BJ (cell line): Measurements from ENCODE around the gene ZSCAN12. TPM values are rescaled to one million over a fixed set of nuclear protein-coding genes. Genes with fewer than 3 reads are reported as not detected.

Source experiments
- CTCF ChIA-PET: fragments of 350-600 bp; formaldehyde crosslinking; extraction: SDS; loops from one replicate; lab custom pipeline; 2021; ENCODE audit warnings: antibody characterized with exemption, inconsistent platforms; lab: Yijun Ruan, JAX
- POLR2A ChIA-PET: fragments of 300-600 bp; sonication (Branson Sonifier 250); formaldehyde crosslinking; extraction: SDS; loops from one replicate; lab custom pipeline; 2021; ENCODE audit warnings: antibody characterized with exemption; lab: Charles Lee
- DNase-seq: peaks from one replicate; pipeline ENCODE4 v3.0.0-alpha.2; 2011; ENCODE audit warnings: low read depth
- H3K27me3 ChIP-seq: 2 replicates; pipeline ENCODE4 v1.6.0; 2011; ENCODE audit warnings: low read length; ENCODE audit not compliant: control insufficient read depth, insufficient read depth
- H3K36me3 ChIP-seq: 2 replicates; pipeline ENCODE4 v1.5.1; 2011; ENCODE audit warnings: low read length; ENCODE audit not compliant: control insufficient read depth, insufficient read depth
- H3K4me3 ChIP-seq: 2 replicates; pipeline ENCODE4 v1.5.1; 2011; ENCODE audit warnings: low read depth, mild to moderate bottlenecking, control low read depth, low read length
- CTCF ChIP-seq: IDR thresholded peaks from 2 replicates; pipeline ENCODE4 v1.5.1; 2011; ENCODE audit warnings: low read depth, mild to moderate bottlenecking, control low read depth, inconsistent platforms, low read length, moderate library complexity; ENCODE audit not compliant: insufficient read depth
- polyA plus RNA-seq: library from polyadenylated mRNA; depleted of rRNA; stranded (reverse); fragments of >200 nt; gene quantifications from 2 replicates; pipeline ENCODE4 v1.2.3, GENCODE V29; 2011; rRNA removed
- small RNA-seq: library from RNA; depleted of rRNA; stranded (forward); fragments of <200 nt; gene quantifications from one replicate; pipeline ENCODE3, GENCODE V24; 2012; ENCODE audit warnings: low replicate concordance, low read depth; ENCODE audit not compliant: insufficient read length

Gene ZSCAN12
- polyA plus RNA-seq, 1 experiment: 2.2 TPM

GRCh38 chr6:28333047-28333446 lies 66.5 kb downstream of the ZSCAN12 start:
- DNase-seq: no peak
- H3K36me3 ChIP-seq: no peaks in the 10 kb centered on the region
- no peak overlapping the region for H3K4me3 ChIP-seq
- no peak for TF ChIP-seq CTCF
- ChIA-PET POLR2A (interaction anchor here (0.6 kb wide), 1 partner anchor 36 kb away, joined by 4 read pairs; no protein-coding TSS in a partner anchor), CTCF (no interaction called here)
- H3K27me3 ChIP-seq: no peaks in the 10 kb centered on the region

- no peak for TF ChIP-seq CTCF
- DNase-seq: no peak
- CTCF ChIA-PET: no interaction called here
- H3K4me3 ChIP-seq: no peak overlapping the region
- POLR2A ChIA-PET: no interaction called here
- H3K27me3 ChIP-seq: no peaks in the 10 kb centered on the region
- H3K36me3 ChIP-seq: 0 out of 2 replicates have a peak, but pooled peaks cover 2% of the 10 kb centered on the region
These were observed 69.5 kb downstream of the ZSCAN12 start for GRCh38 chr6:28330041-28330440.

Small RNA genes within 50 kb of the gene (small RNA-seq; reads per million reads assigned to genes)
- gene RNU2-45P: not detected

Other genes starting within 250 kb of the ZSCAN12 start
- 9.9 and 11.7 TPM in 2 replicates for gene ZSCAN9, start 174.5 kb downstream of the ZSCAN12 start, polyA plus RNA-seq
- 3.0 and 3.3 TPM in 2 replicates for gene ZKSCAN4, start 147.5 kb downstream of the ZSCAN12 start, polyA plus RNA-seq
- gene NKAPL, start 140.4 kb downstream of the ZSCAN12 start, polyA plus RNA-seq: 0.72 TPM in 2 replicates
- gene ZSCAN26, start 132.6 kb downstream of the ZSCAN12 start, polyA plus RNA-seq: 14.6 and 19.5 TPM in 2 replicates
- gene PGBD1, start 118.2 kb downstream of the ZSCAN12 start, polyA plus RNA-seq: 3.1 and 3.4 TPM in 2 replicates
- 1.7 and 1.9 TPM in 2 replicates for gene ZSCAN31, start 63.6 kb downstream of the ZSCAN12 start, polyA plus RNA-seq
- gene ZKSCAN3, start 49.8 kb downstream of the ZSCAN12 start, polyA plus RNA-seq: 2.1 and 2.9 TPM in 2 replicates
- 1.8 and 2.3 TPM in 2 replicates for gene ZSCAN23, start 43.7 kb upstream of the ZSCAN12 start, polyA plus RNA-seq
- gene GPX6, start 116.0 kb upstream of the ZSCAN12 start, polyA plus RNA-seq: not detected in 2 replicates
- gene GPX5, start 126.1 kb upstream of the ZSCAN12 start, polyA plus RNA-seq: not detected in 2 replicates